Endometrial microvascular endothelial cells (primary cell): ENCODE results near the gene DEFB132. TPM values are rescaled to one million over a fixed set of nuclear protein-coding genes. Genes with fewer than 3 reads are reported as not detected.
"Not testable (repeated sequence)": the region's sequence is repeated elsewhere in the genome, so short reads cannot be mapped to it uniquely, and the experiment has no call there.

Experiments
- in situ Hi-C: cut with HindIII; loops from 2 replicates; pipeline ENCODE4 v1.10.0; 2017; ENCODE audit warnings: low sequenced_read_pairs, low pct_unique_long_range_greater_than_20kb; ENCODE audit errors: inconsistent ontology term
- total RNA-seq: library from RNA; depleted of rRNA; stranded (reverse); fragments of >200 nt; gene quantifications from one replicate; pipeline ENCODE4 v1.2.3, GENCODE V29; 2015; ENCODE audit errors: inconsistent ontology term

DEFB132 gene
- not detected for total RNA-seq

DNA sequence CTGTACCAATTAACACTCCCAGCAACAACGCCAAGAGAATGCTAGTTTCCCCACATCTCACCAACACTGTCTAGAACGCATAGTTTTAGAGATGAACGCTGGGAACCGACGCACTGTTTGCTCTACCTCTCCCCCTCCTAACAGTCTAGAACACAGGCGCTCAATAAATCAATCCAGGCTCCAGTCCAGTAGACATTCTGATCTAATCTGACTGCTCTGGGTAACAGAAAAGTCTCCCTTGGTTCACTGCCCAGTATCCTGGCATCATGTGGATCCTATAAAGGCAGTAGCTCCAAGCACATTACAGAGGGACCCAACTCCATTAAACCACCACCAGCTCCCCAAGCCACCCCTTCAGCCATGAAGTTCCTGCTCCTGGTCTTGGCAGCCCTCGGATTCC is at the start of gene DEFB132:
TSS of gene DEFB132 (plus strand) at position 306 of the 400 bp plus-strand sequence. CDS start at position 361, 55 bp downstream.
- in situ Hi-C loops = no loop called here

DNA sequence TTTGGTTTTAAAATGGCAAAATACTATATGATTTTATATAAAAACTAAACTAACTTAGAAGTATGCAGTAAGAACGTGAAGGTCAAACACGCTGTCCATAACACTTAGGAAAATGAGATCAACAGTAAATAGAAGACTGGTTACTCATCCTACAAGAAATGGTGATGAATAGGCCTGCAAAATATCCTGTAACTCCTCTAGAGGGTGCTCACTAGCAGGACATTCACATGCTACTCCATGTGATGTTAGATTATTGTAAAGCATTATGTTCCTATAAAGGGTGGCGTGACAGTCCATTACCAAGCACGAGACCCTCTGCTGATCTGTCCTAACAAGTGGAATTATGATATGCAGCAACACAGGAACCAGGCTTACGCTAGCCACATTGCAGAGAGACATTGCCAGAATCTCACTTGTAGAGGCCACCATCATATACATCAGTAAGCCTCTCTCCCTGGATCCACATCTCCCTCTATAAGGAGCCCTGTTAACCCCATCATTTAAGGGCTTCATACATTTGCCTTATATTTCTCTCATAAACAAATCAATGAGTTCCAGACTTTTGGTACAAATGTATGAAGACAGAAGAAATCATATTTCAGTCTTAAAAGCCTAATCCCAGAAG is 48.5 kb upstream of the DEFB132 start:
- in situ Hi-C loops = no loop called here

GRCh38 chr20:210809-211502 is 46.6 kb upstream of the DEFB132 start:
- in situ Hi-C loops = no loop called here

DNA sequence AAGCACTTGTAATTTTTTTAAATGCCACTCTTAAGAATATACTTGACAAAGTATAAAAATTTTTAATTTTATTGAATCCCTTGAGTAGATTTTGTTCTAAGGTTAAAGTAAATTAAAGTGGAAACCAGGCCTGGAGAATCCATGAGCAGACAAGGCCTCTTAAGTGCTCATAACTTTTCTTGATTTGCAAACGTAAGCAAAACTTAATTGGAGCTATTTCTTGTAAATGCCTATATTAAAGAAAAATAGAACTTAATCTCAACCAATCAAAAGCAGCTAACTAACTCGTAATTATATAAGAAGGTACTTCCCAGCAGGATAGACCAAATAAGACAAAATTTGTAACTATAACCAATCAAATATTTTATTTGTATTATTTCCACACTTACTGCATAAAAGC is 43.1 kb upstream of the DEFB132 start:
- in situ Hi-C loops = no loop called here

DNA sequence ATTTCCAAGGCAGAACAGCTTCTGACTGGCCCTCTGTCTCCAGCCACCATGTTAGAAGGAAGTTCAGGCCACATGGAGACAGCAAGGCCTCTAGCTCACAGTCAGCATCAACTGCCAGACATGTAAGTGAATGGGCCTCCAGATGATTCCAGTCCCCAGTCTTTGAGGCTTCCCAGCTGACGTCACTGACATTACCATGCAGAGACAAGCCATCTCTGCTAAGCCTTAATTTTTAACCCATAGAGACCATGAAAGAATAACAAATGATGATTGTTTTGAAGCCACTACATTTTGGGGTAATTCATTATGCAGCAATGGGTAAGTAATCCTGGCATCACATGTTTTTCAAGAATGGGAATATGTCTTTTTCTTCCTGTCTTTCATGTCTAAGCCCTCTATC is 41.7 kb upstream of the DEFB132 start:
- in situ Hi-C loops = no loop called here

DNA sequence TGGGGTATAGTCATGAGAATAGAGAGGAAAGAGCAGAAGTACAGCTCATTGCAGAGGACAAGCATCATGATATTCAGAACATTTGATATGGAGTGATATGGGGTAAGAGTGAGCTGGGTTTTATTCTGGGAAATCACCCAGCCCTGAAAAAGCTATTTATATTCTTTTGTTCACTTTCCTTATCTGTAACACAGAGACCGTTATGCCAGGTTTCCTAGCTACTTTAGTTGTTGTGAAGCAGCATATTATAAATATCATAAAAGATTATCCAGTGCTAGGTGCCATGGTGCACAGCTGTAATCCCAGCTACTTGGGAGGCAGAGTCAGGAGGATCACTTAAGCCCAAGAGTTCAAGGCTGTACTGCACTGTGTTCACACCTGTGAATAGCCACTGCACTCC is 40.3 kb upstream of the DEFB132 start:
- in situ Hi-C loops = no loop called here

- in situ Hi-C loops = no loop called here
Observed at GRCh38 chr20:219290-220115, 38.0 kb upstream of the DEFB132 start.

DNA sequence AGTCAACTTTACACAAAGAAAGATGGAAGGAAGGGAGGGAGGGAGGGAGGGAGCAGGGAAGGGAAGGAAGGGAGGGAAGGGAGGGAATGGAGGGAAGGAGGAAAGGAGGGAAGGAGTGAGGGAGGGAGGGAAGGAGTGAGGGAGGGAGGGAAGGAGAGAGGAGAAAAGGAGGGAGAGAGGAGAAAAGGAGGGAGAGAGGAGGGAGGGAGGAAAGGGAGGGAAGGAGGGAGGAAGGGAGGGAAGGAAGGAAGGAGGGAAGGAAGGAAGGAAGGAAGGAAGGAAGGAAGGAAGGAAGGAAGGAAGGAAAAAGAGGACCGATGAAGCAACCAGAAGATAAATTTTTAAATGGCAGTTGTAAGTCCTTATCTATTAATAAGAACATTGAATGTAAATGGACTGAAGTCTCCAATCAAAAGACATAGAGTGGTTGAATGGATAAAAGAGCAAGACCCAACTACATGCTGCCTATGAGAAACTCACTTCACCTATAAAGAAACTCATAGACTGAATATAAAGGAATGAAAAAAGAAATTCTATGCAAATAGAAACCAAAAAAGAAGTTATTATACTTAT is 36.2 kb upstream of the DEFB132 start:
- in situ Hi-C loops = no loop called here

DNA sequence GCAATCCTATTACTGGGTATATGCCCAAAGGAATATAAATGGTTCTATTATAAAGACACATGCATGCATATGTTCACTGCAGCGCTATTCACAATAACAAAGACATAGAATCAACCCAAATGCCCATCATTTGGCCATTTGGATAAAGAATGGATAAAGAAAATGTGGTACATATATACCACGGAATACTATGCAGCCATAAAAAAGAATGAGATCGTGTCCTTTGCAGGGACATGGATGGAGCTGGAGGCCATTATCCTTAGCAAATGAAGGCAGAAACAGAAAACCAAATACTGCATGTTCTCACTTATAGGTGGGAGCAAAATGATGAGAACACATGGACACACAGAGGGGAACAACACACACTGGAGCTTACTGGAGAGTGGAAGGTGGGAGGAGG is 31.6 kb upstream of the DEFB132 start:
- in situ Hi-C loops = not testable (repeated sequence)

DNA sequence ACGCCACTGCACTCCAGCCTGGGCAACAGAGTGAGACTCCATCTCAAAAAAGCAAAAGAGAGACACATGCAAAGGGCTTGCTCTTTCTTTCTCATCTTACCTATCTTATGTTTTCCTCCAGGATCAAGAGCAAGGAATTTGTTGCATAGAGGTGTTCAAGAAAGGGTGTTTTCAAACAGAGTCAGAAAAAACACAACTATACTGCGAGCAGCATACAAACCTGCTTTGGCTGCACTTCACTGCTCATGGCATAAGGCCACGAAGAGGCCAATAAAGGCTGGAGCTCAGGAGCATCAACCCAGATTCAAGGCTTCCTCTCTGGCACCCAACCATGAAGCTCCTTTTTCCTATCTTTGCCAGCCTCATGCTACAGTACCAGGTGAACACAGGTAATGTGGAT is 30.6 kb upstream of the DEFB132 start, which contains the start of gene DEFB129:
TSS of gene DEFB129 (plus strand) at position 301 of the 400 bp plus-strand sequence. CDS start at position 332, 31 bp downstream.
- in situ Hi-C loops = no loop called here

GRCh38 chr20:227439-228105 is 30.0 kb upstream of the DEFB132 start:
- in situ Hi-C loops = no loop called here

DNA sequence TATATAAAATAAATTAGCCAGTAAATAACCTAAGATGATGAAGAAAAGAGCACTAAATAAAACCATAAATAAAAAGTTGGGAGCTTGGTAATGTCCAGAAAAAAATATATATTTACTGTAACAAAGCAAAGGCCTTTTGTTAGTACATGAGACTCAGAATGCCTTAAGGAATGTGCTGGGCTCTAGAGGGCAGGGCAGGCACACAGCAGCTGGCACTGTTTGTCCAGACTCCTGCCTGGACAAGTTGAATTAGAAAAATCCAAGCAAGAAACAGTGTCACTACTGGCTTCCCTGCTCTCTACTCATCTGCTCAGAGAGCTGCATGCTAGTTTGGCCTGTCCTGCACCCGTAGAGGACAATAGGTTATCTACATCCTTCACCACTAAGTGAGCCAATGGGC is 21.6 kb upstream of the DEFB132 start:
- in situ Hi-C loops = no loop called here

DNA sequence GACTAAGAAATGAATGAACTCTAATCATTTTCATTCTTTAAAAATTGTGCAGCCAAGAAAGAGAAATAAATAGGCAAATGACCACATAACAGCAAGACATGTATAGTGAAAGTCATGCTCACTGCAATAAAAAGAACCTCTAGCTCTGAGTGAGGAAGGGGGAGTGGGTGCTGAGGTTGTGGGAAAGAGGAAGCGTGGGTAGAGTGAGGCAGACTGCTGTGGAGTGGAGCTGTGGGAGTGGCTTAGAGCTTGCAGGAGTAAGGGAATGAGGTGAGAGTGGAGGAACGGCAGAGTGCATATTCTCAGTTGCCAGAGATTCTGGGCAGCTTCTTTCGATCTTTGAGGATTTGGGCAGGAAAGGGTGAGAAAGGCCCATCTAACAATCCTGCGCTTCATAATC is 20.0 kb upstream of the DEFB132 start:
- in situ Hi-C loops = no loop called here

DNA sequence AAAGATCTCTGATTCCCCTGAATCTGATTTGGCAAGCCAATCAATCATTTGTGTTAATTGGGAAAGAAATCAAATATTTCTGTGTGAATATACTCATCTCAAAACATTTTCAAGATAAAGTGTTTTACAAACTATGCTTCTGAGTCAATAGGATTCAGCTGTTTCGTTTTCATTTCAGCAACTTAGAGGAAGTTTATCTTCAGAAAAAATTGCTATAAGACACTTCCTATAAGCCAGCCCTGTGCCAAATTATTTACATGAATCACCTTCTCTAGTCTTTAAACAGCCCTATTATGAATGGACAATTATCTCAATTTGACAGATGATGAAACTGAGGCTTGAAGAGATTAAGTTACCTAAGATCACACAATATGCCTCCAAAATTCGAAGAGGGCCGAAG is 19.6 kb upstream of the DEFB132 start:
- in situ Hi-C loops = no loop called here

DNA sequence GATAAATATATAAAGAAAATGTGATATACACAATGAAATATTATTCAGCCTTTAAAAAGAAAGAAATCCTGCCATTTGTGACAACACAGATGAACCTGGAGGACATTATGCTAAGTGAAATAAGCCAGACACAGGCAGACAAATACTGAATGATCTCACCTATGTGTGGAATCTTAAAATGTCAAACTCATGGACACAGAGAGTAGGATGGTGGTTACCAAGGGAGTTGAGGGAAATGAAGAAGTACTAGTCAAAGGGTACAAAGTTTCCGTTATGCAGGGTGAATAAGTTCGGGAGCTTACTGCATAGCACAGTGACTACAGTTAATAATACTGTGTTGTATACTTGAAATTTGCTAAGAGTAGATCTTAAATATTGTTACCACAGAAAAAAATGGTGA is 14.6 kb upstream of the DEFB132 start:
- in situ Hi-C loops = no loop called here

GRCh38 chr20:251354-251753 is 6.2 kb upstream of the DEFB132 start:
- in situ Hi-C loops = no loop called here

DNA sequence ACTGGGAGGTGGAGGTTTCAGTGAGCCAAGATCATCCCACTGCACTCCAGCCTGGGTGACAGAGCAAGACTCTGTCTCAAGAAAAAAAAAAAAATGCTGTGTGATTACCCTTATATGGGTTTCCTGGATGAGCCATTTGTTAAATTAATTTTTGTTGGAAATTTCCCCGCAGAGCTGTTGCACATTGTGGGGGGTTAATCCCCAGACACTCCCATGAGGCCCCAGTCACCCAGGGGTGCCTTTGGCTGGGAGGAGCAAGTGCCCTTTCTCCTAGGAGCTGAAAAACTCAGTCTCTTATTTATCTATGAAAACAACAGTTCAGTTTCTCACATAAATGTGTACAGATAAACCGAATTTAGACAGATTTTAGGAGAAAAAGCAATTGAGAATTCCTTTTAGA is 4.7 kb upstream of the DEFB132 start:
- in situ Hi-C loops = no loop called here

GRCh38 chr20:253447-253846 is 4.1 kb upstream of the DEFB132 start:
- in situ Hi-C loops = not testable (repeated sequence)

DNA sequence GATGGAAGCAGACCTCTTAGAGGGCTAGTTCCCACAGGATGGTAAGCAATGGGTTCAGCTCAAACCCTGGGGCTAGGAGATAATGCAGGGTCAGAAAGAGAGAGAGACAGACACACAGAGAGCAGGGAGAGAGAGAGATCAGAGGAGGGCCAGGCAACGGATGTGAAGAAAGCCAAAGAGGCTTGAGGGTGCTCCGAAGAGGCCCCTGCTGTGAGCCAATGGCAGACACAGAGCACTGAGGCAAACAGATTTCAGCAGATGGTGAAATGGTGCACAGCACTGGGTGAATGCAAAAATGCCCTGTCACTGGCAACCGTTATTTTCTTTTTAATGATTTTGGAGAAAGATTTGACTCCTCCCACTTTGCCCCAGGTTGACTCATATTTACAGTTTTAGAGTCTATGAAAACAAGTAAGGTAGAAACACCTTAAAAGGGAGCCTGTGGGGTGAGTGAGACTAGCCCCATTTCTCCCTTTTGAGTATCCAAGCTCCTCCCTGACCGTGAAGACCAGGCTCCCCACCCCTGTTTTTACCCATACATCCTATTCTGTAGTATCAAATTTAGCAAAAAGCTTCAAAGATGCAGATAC is 840 bp downstream of the DEFB132 start:
- in situ Hi-C loops = no loop called here
